ENCODE measurements around the gene NHSL2.
"Not testable (repeated sequence)": the region's sequence is repeated elsewhere in the genome, so short reads cannot be mapped to it uniquely, and the experiment has no call there.

NHSL2 gene
- 2.4 to 6.4 (median 2.6) reads per million in 3 experiments for total RNA-seq

DNA sequence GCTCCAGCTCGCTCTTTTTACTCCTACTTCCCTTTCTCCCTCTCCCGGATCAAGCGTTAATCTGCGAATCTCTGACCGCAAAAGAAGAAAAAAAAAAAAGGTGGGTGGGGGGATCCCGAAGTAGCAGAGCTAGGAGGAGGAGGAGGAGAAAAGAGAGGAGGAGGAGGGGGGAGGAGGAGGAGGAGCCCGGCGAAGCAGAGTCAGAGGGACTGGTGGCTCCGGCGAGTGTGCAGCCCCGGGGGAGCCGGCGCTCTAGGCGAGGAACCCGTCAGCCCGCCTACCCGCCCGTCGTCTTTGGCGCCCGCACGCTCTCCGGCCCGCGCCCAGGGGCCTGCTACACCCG is at the start of gene NHSL2:
NHSL2 (plus strand) TSS at position 203 of the 343 bp plus-strand sequence.
- no peak for DNase-seq

DNA sequence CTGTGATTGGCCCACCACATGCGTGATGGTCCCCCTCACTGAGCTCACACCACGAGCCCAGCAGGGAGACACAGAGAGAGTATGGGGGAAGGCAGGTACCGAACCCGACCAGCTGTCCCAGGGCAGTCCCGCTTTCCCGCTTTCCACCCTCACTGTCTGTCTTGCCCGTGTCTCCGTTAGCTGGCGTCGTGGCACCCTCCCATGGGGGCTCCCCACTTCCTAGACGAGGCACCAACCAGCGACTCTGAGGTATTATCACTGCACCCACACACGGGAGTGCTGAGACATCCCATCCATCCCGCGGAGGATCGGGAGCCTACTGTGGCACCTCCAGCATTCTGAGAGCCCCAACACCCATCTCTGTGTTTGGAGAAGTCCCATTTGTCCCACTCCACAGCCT is 43.0 kb upstream of the NHSL2 start:
- no peak for DNase-seq

DNA sequence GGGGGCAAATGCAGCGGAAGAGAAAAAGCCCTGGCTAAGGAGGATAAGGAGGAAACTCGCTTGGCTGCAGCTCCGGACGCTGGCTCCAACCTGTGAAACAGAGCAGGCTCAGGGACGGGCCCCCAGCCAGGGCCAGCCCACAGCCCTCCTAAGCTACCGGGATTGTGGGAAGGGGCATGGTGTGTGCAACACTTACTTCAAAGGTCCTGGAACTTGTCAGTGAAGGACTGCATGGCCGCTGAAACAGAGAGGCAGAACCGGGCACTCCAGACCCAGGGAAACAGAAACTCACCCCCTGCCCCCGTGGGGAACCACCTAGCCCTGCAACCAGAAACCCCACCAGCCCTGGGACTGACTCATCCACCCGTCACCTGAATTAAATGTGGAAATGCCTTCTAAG is 41.1 kb upstream of the NHSL2 start:
- not testable (repeated sequence) for DNase-seq

DNA sequence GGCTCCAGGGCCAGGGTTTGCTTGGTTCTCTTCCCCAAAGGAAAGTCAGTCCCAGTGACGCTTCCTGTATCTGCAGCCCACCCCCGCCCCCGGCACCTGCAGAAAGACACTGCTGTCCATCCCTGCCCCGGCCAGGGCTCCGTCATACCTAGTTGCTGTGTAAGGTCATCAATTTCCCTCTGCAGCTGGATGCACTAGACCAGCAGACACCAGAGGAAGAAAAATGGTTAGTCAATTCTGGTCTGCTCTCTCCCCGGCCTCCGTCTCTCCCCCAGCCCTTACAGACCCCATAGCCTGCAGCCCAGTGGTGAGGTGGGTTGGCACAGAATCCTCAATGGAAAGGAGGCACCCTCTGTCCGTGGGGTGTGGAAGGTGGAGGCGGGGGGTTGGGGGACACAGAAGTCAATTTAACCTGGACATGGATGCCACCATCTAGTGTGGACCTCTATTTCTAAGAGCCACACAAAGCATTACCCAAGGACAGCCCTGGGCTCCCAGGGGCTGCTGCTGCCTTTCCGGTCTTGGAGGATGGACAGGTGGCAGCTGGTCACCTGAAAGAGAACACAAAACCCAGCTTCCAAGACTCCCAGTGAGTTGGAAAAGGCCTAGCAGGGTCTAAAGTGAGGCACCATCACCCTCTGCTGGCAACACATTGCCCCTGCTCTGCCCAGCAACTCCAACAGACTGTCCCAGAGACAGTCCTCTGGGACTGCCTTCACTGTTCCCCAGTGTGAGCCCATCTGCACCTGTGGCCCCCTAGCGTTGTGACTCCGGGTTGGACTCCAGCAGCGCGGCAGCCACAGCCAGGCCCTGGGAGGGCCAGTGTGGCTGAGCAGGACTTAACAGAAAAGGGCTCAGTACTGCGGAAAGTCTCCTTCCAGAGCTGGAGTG is 40.2 kb upstream of the NHSL2 start:
- DNase-seq, result no peak

DNA sequence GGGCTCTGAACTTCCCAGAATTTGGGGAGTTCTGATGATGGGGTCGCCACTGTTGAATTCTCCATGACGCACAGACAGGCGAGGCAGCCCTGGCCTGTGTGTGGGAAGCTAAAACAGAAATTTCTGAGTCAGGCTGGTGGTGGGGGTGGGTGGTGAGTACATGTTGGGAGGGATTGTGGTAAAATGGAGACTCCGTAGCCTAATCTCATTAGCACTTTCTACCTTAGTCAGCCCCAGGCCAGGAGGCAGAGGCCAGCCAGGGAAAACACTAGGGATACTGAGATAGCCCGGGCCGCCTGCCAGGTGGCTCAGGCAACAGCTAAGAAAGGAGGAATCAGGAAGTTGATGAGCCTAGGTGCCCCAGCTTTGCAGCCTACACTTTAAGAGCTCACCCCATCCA is 39.3 kb upstream of the NHSL2 start:
- DNase-seq, result no peak

DNA sequence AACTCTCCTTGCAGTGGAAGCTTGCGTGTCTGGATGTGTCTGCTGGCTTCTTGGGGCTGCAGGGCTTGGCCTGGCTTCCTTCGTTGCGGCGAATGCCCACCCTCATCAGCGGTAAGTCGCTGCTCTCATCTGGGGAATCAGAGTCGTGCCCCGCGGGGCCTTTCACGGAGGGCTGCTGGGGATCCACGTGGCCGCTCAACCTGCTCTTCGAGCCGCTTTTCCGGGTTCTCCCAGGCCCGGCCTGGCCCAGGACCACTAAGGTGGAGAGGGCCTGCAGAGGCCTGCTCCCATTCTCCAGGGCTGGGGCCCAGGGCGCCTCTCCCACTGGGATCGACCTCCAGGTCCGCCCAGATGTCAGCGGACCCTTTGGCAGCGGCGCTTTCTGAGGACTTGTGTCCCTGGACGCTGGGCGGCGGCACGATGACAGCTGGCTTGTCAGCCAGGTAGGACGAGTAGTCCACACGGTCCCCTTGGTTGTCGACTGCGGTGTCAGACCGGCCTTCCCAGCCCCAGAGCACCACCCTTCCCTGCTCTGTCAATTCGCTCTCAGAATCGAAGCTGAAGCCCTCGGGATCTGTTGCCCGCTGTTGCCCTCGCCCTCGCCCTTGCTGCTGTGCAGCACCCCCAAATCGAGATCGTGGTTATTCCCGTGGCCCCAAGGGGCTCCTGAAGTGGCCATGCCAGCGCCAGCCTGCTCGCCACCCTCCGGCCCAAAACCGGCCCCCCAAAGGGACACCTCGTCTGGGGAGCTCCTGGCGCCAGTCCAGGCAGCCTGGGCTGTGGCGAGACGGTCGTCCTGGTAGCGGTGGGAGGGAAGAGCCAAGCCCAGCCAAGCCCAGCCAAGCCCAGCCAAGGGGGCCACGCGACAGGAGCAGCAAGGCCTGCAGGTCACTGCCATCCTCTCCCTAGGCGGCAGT is 37.8 kb upstream of the NHSL2 start:
- DNase-seq, result no peak

DNA sequence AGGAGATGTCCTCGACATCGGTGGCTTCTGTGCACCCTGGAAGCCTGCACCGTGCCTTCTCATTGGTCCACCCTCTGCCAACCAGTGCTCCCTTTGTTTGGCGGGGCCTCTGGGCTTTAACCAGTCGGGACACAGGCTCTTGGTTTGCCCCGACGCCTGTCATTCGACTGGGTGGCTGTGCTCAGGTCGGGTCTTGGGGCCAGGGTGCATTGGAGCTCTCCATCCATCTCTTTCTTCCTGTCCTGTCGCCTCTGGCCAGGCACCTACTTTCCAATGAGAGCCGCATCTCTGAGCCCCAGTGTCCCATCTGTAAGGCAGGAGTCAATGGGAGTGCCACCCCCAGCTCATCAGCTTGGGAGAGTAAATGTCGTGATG is 37.2 kb upstream of the NHSL2 start:
- no peak for DNase-seq

DNA sequence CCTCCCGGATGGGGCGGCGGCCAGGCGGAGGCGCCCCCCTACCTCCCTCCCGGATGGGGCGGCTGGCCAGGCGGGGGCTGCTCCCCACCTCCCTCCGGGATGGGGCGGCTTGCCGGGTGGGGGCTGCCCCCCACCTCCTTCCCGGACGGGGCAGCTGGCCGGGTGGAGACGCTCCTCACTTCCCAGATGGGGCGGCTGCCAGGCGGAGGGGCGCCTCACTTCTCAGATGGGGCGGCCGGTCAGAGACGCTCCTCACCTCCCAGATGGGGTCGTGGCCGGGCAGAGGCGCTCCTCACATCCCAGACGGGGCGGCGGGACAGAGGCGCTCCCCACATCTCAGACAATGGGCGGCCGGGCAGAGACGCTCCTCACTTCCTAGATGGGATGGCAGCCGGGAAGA is 33.8 kb upstream of the NHSL2 start:
- DNase-seq, result not testable (repeated sequence)

DNA sequence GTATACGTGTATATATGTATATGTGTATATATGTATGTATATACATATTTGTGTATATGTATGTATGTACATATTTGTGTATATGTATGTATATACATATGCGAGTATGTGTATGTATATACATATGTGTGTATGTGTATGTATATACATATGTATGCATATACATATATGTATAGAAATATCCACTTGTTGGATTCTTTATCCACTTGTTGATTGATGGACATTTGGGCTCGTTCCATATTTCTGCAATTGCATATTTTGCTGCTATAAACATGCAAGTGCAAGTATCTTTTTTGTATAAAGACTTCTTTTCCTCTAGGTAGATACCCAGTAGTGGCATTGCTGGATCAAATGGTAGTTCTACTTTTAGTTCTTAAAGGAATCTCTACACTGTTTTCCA is 25.5 kb upstream of the NHSL2 start:
- DNase-seq, result no peak

DNA sequence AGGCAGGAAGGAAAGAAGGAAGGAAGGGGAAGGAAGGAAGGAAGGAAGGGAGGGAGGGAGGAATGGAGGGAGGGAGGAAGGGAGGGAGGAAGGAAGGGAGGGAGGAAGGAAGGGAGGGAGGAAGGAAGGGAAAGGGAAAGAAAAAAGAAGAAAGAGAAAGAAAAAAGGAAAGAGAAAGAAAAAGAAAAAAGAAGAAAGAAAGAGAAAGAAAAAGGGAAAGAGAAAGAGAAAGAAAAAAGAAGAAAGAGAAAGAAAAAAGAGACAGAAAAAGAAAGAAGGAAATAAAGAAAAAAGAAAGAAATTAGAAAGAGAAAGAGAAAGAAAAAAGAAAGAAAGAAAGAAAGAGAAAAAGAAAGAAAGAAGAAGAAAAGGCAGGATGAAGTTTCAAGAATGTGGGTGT is 15.0 kb upstream of the NHSL2 start:
- no peak for DNase-seq

DNA sequence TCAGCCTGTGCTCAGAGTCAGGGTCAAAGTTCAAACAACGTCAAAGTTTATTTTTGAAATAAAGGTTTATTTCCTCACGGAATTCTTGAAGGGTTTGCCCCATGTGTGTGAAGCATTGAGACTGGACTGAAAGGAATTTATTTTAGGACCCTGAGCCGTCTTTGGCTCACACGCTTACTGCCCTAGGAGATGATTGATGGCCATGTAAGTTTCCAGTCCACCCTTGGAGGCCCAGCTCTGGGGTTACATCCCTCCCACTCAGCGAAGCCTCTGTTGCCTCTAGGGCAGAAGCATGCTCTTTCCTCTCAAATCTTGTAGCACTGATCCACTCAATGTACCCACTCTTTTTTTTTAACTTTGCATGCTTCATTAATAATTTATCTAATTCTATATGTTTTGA is 4.5 kb upstream of the NHSL2 start:
- DNase-seq, result no peak

DNA sequence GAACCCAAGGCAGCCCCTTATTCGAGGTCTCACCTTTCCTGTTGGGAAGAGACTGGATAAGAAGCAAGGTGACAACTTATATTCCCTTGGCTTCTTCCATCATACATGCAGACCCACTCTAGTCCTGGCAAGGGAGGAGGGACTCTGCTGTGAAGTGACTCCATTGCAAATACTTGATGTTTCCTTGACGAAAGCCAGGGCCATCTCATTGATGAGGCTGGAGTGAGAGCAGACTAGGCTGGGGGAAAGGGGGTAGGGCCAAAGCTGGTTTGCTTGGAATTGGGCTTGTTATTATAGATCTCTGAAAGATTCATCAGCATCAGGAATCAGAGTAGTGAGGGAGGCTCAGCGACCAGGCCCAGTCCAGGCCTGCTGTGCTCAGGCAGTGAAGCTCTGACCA is 2.3 kb upstream of the NHSL2 start:
- DNase-seq, result no peak

DNA sequence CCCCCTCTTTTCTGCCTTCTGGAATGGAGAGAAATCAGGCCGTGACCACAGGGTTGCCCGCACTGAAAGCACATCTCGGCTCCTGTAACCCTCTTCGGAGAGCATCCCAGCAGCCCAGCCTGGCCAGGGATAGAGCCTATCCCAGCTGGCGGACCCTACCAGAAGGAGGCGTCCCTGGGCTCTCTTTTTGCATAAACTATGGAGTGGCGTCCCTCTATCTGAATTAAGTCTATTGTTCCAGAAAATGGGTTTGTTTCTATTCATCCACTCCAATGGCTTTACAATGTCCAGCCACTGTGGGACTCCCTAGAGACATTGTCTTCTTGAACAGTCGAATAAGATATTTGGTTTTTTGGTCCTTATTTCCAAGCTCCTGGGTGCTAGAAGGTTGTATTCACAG is 689 bp upstream of the NHSL2 start:
- no peak for DNase-seq

DNA sequence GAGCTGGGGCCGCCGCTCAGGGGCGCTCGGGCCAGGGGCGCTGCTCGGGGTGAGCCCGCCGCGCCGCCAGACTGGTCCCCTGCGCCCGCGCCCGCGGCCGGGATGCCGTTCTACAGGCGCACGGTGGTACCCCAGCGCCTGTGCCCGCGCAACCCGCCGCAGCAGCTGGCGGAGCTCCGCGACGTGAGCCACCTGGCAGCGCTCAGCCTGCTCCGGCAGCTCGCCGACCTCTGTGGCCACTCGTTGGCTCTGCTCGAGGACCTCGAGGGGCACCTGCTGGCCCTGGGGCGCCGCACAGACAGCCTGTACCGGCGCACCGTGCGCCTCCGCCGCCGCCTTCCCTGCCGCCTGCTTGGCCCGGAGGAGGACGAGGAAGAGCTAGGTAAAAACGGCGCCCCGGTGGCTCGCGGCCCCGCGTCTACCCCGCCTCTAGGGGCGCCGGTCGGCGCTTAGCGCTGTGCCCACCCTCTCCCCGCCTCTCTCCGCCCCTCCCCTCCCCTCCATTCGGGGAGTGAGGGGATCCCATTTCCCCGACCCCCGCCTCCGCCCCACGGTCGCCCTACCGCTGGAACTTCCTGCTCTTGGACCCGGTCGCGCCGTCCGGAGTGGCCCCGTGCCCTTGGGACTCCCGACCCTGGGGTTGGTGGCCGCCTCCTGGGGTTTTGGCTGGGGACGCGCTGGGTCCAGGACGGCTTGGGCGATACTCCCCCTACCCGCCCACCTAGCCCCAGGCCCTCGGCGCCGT is 513 bp downstream of the NHSL2 start:
- peak; percentile 18 for DNase-seq

DNA sequence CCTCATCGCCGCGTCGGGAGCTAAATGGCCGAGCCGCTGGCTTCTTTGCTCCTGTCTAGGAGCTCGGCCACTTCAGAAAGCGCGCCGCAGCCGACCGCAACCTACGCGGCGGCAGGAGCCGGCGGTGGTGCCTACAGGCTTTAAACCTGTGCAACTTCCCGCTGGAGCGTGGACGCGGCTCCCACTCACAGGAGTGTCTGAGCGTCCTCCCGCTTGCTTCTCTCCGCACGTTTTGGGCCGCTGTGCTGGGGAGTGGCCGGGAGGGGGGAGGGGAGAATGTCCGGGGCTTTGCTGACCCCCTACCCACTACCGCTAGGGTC is 1.0 kb downstream of the NHSL2 start:
- DNase-seq, result no peak

DNA sequence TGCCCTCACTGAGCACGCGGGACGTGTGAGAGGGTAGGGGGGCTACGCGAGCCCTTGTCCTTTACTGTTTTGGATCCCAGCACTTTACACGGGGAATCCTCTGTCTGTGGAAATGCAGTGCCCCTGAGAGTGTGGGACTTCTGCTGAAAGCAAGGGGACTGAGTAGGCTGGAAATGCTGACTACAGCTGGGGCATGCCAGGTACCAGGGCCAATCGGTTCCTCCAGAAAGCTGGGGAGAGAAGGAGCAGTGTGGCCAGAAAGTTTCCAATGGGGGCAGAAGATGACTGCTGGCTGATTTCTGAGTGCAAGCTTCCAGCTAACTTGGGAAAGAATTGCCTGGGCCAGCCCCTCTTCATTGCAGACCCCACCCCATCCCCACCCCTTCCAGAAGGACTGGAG is 1.5 kb downstream of the NHSL2 start:
- DNase-seq, result no peak

DNA sequence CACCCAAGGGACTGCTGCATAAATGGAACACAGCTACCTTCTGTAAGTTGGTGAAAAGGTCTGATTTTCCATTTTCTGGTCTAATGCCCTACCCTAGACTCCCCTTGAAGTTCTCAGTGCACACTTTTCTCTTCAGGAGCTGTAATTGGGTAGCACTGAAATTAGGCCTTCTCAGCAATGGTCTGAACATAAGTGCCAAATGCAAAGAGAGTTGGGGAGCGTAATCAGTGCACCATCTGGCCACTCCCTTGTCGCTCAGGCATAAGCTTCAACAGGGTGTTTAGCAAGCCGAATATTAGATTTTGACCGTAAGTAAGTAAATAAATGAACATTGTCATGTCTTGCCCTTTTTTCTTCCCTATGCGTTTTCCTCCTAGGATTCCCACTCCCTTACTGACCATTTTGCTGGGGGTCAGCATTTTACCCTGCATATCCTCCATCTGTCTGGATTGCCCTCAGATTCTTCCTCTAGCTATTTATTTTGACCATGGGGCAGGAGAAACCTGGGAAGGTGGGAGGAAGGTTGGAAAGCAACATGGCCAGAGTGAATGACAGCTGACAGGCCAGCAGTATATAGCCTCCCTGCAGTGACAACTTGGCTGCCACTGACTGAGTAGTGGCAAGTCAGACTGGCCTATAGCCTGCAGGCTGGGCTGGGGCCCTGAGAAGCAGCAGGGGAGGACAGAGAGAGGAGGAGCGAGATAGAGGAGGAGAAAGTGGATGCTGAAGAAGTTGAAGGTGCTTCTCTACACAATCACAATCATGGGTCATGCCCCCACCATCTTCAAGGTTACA is 2.7 kb downstream of the NHSL2 start:
- DNase-seq, result no peak

DNA sequence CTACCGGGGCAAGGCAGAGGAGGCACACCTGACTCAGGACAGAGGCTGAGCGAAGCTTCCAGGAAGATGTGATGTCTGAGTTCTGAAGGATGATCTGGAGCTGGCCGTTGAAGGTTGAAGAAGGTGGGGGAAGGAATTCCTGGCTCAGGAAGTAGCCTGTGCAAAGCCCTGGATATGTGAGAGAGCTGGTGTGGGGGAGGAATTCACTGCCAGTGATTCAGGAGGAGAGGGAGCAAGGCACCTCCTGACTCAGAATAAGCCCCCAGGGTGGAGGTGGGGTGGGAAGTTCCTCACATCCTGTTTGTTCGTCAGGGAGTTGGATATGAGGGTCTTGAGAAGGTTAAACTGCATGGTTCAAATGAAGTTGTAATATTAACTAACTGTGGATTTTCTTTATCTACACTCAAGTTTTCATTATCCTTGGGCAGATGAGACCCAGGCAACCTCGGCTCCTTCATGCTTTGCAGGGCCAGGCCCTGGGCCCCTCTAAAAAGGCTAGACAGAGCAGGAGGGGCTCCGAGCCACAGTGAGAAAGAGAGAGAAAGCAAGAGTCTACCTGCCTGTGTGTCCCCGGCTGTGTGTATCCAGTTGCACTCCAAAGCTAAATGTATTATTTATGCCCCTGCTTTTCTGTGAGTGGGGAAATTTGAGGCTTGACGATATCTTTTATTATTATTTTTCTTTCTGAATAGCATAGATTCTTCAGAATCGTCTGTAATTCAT is 7.1 kb downstream of the NHSL2 start:
- no peak for DNase-seq

DNA sequence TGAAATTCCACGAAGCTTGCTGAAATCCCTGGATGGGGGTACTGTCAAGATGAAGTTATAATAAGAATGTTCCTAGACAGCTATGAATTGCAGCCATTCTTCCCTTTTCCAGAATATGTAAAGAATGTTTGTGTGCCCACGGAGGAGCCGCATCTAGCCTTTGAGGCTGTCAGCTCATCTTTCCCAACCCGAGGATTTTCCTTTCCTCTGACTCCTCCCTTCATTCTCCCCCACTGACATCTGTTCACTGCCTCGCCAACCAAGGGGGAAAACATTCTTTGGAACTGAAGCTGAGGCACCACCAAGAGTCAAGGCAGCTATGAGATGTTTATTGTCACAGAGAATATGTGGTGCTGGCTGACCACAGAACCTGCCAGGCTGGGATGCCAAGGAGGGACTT is 8.8 kb downstream of the NHSL2 start:
- no peak for DNase-seq

DNA sequence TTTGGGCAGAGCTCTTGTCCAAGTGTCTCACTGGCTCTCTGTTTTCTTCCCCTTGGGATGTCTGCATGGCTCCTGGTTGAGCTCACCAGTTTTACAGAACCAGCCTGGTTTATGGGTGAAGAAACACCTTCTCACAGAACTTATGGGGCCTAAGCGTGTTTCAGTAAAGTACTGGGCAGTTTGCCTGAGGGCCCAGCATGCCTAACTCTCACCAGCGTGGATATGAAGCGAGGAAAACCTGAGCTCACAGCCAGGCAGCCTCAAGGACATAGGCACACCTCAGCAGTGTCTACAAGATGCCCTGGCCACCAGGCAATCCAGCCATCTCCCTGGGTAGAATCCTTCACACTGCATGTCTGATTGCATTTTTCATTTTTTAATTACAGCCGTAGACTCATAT is 9.2 kb downstream of the NHSL2 start:
- no peak for DNase-seq

DNA sequence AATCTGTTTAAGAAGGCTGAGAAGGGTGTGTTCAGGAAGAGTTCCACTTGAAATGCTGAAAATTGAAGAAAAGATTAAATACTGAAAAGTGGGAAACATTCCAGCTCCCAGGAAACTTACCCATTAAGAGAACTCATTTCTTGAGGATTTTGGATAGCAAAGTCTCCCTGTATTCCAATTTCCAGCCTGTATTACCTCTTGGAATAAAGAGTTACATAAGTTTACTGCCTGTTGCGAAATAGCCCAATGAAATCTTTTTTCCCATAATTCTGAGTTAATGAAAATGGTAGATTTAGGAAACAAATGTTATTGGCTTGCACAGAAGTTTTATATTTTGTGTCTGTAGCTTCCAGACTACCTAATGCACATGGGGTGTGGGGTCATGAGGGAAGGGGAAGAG is 12.0 kb downstream of the NHSL2 start:
- no peak for DNase-seq

DNA sequence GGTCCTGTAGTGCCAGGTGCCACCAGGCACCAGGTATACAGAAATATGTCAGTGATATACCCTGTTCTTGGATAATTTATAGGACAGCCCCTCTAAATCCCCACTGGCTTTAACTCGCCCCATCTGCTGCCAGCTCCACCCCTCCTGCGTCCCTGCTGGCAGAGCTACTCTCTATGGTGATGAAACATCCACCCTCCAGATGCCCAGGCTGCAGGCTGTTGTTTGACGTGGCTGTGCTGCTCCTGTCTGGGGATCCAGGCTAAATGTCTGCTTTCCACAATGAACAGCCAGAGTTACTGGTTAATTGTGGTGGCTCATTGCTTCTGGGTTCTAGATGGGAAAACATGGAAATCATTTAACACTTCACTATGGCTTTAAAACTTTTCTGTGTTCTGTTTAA is 12.9 kb downstream of the NHSL2 start:
- no peak for DNase-seq
